ENCODE measurements around the gene LDHD. TPM values are rescaled to one million over a fixed set of nuclear protein-coding genes. Genes with fewer than 3 reads are reported as not detected.
A peak's percentile ranks its signal among the peaks of the same experiment; 100 is the strongest.

The LDHD gene
- total RNA-seq, 2 experiments from 2014 or later: not detected

GRCh38 chr16:75089486-75090202, 26.9 kb downstream of the LDHD start:
- POLR2A ChIA-PET: interaction anchor here (0.8 to 2.2 kb wide), 2 partner anchors 9 to 14 kb away, joined by 4 to 9 read pairs; no protein-coding TSS in a partner anchor
- Mint-ChIP-seq H3K4me1 (ENCODE audit: low read depth) (peaks cover 7% of the 10 kb centered on the region), H3K27ac (no peak overlapping the region), H3K27me3 (no peaks in the 10 kb centered on the region), H3K36me3 (ENCODE audit: low read depth) (no peaks in the 10 kb centered on the region), H3K9me3 (no peaks in the 10 kb centered on the region), H3K4me3 (no peak overlapping the region)
- ATAC-seq (peak; percentile 50), DNase-seq (no peak)
- CTCF ChIA-PET: interaction anchor here (2.5 kb wide), 1 partner anchor 22 kb away, joined by 9 read pairs; no protein-coding TSS in a partner anchor
- intact Hi-C loops (cut with micrococcal nuclease): no loop called here
- TF ChIP-seq CTCF (IDR thresholded peaks at IDR 0.05): no peak

GRCh38 chr16:75088934-75089333, 27.6 kb downstream of the LDHD start:
- Mint-ChIP-seq H3K36me3 (ENCODE audit: low read depth) (no peaks in the 10 kb centered on the region), H3K27ac (no peak overlapping the region), H3K9me3 (no peaks in the 10 kb centered on the region), H3K4me3 (no peak overlapping the region), H3K4me1 (ENCODE audit: low read depth) (peaks cover 8% of the 10 kb centered on the region), H3K27me3 (no peaks in the 10 kb centered on the region)
- DNase-seq: no peak
- CTCF ChIA-PET: interaction anchor here (2.5 kb wide), 1 partner anchor 23 kb away, joined by 9 read pairs; no protein-coding TSS in a partner anchor
- TF ChIP-seq CTCF (IDR thresholded peaks at IDR 0.05): no peak
- POLR2A ChIA-PET: interaction anchor here (2.2 kb wide), 1 partner anchor 14 kb away, joined by 9 read pairs; no protein-coding TSS in a partner anchor
- intact Hi-C loops (cut with micrococcal nuclease): no loop called here
- no peak for ATAC-seq

GRCh38 chr16:75088216-75088615, 28.4 kb downstream of the LDHD start:
- no peak for ATAC-seq
- ChIA-PET POLR2A (no interaction called here), CTCF (interaction anchor here (2.5 kb wide), 1 partner anchor 23 kb away, joined by 9 read pairs; no protein-coding TSS in a partner anchor)
- H3K4me1 Mint-ChIP-seq (ENCODE audit: low read depth): peaks cover 8% of the 10 kb centered on the region
- no peaks in the 10 kb centered on the region for H3K36me3 Mint-ChIP-seq (ENCODE audit: low read depth)
- no peaks in the 10 kb centered on the region for H3K27me3 Mint-ChIP-seq
- intact Hi-C loops (cut with micrococcal nuclease): no loop called here
- TF ChIP-seq CTCF (IDR thresholded peaks at IDR 0.05): no peak
- no peak for DNase-seq
- no peaks in the 10 kb centered on the region for H3K9me3 Mint-ChIP-seq
- no peak overlapping the region for H3K27ac Mint-ChIP-seq
- no peak overlapping the region for H3K4me3 Mint-ChIP-seq

GRCh38 chr16:75087375-75087979, 29.1 kb downstream of the LDHD start:
- ATAC-seq: no peak
- Mint-ChIP-seq H3K9me3 (no peaks in the 10 kb centered on the region), H3K4me1 (ENCODE audit: low read depth) (peaks cover 8% of the 10 kb centered on the region), H3K27me3 (no peaks in the 10 kb centered on the region), H3K27ac (no peak overlapping the region), H3K4me3 (no peak overlapping the region), H3K36me3 (ENCODE audit: low read depth) (no peaks in the 10 kb centered on the region)
- ChIA-PET POLR2A (interaction anchor here (1.2 kb wide), 1 partner anchor 13 kb away, joined by 4 read pairs; no protein-coding TSS in a partner anchor), CTCF (no interaction called here)
- TF ChIP-seq CTCF (IDR thresholded peaks at IDR 0.05): no peak
- intact Hi-C loops (cut with micrococcal nuclease): no loop called here
- DNase-seq: no peak

Measured in activated CD8-positive, alpha-beta T cell treated with anti-CD3 and anti-CD28 coated beads for 36 hours (primary cell).